Type B pancreatic cell (in vitro differentiated cells): ENCODE data around the gene FCGR3B. TPM values are rescaled to one million over a fixed set of nuclear protein-coding genes. Genes with fewer than 3 reads are reported as not detected.
"Not testable (repeated sequence)": the region's sequence is repeated elsewhere in the genome, so short reads cannot be mapped to it uniquely, and the experiment has no call there.

Experiments used
- DNase-seq: peaks from one replicate; pipeline ENCODE4 v3.0.0; 2021; ENCODE audit warnings: mixed read lengths; ENCODE audit not compliant: unreplicated experiment; ENCODE audit errors: extremely low spot score
- H3K27ac Mint-ChIP-seq: 2 replicates; pipeline ENCODE4 v1.8.0; 2021; ENCODE audit warnings: mild to moderate bottlenecking, mixed read lengths
- H3K27me3 Mint-ChIP-seq: 2 replicates; pipeline ENCODE4 v1.8.0; 2021; ENCODE audit warnings: mixed read lengths
- H3K36me3 Mint-ChIP-seq: 2 replicates; pipeline ENCODE4 v1.8.0; 2021; ENCODE audit warnings: mixed read lengths
- H3K4me1 Mint-ChIP-seq: one replicate; pipeline ENCODE4 v1.8.0; 2021; ENCODE audit warnings: mixed read lengths; ENCODE audit not compliant: unreplicated experiment
- H3K4me3 Mint-ChIP-seq: 2 replicates; pipeline ENCODE4 v1.8.0; 2021; ENCODE audit warnings: mild to moderate bottlenecking, mixed read lengths
- H3K9me3 Mint-ChIP-seq: 2 replicates; pipeline ENCODE4 v1.8.0; 2021; ENCODE audit warnings: mixed read lengths
- CTCF ChIP-seq: fragments of 200-600 bp; sonication (generic); conservative IDR thresholded peaks from 2 replicates; pipeline ENCODE4 v1.5.0; 2021; ENCODE audit warnings: antibody characterized with exemption, mild to moderate bottlenecking
- total RNA-seq: library from RNA; stranded (reverse); gene quantifications from 2 replicates; pipeline ENCODE4 v1.2.1, GENCODE V29; 2021; ENCODE audit warnings: low replicate concordance

FCGR3B gene
- total RNA-seq, 1 donor from 2014 or later, result not detected

GRCh38 chr1:161663569-161663968, 32.6 kb upstream of the FCGR3B start:
- H3K27me3 Mint-ChIP-seq, DNase-seq, H3K27ac Mint-ChIP-seq, H3K36me3 Mint-ChIP-seq, H3K9me3 Mint-ChIP-seq, H3K4me3 Mint-ChIP-seq, H3K4me1 Mint-ChIP-seq: not testable (repeated sequence)

GRCh38 chr1:161662684-161663339, 31.8 kb upstream of the FCGR3B start, which contains the start of gene FCGR2B:
FCGR2B (plus strand) TSS chr1:161663143; CDS start chr1:161663242, 99 bp downstream.
- H3K9me3 Mint-ChIP-seq, H3K4me1 Mint-ChIP-seq, H3K4me3 Mint-ChIP-seq, H3K27ac Mint-ChIP-seq, H3K36me3 Mint-ChIP-seq, DNase-seq, H3K27me3 Mint-ChIP-seq: not testable (repeated sequence)

- not testable (repeated sequence) for H3K27me3 Mint-ChIP-seq, H3K4me3 Mint-ChIP-seq, H3K4me1 Mint-ChIP-seq, H3K27ac Mint-ChIP-seq, H3K9me3 Mint-ChIP-seq, DNase-seq, H3K36me3 Mint-ChIP-seq
Measured at GRCh38 chr1:161661660-161662311, 30.8 kb upstream of the FCGR3B start.

GRCh38 chr1:161658524-161658923, 27.5 kb upstream of the FCGR3B start:
- not testable (repeated sequence) for DNase-seq, H3K9me3 Mint-ChIP-seq, H3K27ac Mint-ChIP-seq, H3K4me1 Mint-ChIP-seq, H3K36me3 Mint-ChIP-seq, H3K27me3 Mint-ChIP-seq, H3K4me3 Mint-ChIP-seq

- not testable (repeated sequence) for H3K4me3 Mint-ChIP-seq, H3K4me1 Mint-ChIP-seq, DNase-seq, H3K9me3 Mint-ChIP-seq, H3K36me3 Mint-ChIP-seq, H3K27ac Mint-ChIP-seq
- H3K27me3 Mint-ChIP-seq, result peaks cover 21% of the 10 kb centered on the region
Measured at GRCh38 chr1:161653971-161654370, 23.0 kb upstream of the FCGR3B start.

- not testable (repeated sequence) for H3K27ac Mint-ChIP-seq, H3K9me3 Mint-ChIP-seq, DNase-seq, H3K36me3 Mint-ChIP-seq, H3K4me1 Mint-ChIP-seq, H3K4me3 Mint-ChIP-seq
- peaks cover 21% of the 10 kb centered on the region for H3K27me3 Mint-ChIP-seq
Measured at GRCh38 chr1:161653541-161653940, 22.6 kb upstream of the FCGR3B start.

- not testable (repeated sequence) for H3K36me3 Mint-ChIP-seq, DNase-seq, H3K9me3 Mint-ChIP-seq, H3K27ac Mint-ChIP-seq, H3K4me1 Mint-ChIP-seq, H3K4me3 Mint-ChIP-seq
- peak; percentile 61 for TF ChIP-seq CTCF
- H3K27me3 Mint-ChIP-seq, result peaks cover 48% of the 10 kb centered on the region
Measured at GRCh38 chr1:161647507-161648360, 16.8 kb upstream of the FCGR3B start.

GRCh38 chr1:161644855-161645254, 13.9 kb upstream of the FCGR3B start:
- H3K9me3 Mint-ChIP-seq, H3K27ac Mint-ChIP-seq, H3K4me1 Mint-ChIP-seq, H3K4me3 Mint-ChIP-seq, H3K36me3 Mint-ChIP-seq, DNase-seq: not testable (repeated sequence)
- peaks cover 45% of the 10 kb centered on the region for H3K27me3 Mint-ChIP-seq

- H3K27me3 Mint-ChIP-seq, result peaks cover 35% of the 10 kb centered on the region
- not testable (repeated sequence) for DNase-seq, H3K4me3 Mint-ChIP-seq, H3K27ac Mint-ChIP-seq, H3K36me3 Mint-ChIP-seq, H3K4me1 Mint-ChIP-seq, H3K9me3 Mint-ChIP-seq
Measured at GRCh38 chr1:161643481-161644208, 12.7 kb upstream of the FCGR3B start.

GRCh38 chr1:161642697-161643096, 11.7 kb upstream of the FCGR3B start:
- H3K36me3 Mint-ChIP-seq, H3K4me3 Mint-ChIP-seq, H3K4me1 Mint-ChIP-seq, H3K9me3 Mint-ChIP-seq, DNase-seq: not testable (repeated sequence)
- Mint-ChIP-seq H3K27me3 (peaks cover 34% of the 10 kb centered on the region), H3K27ac (peak overlapping the region; percentile 39)

- H3K9me3 Mint-ChIP-seq, DNase-seq, H3K4me3 Mint-ChIP-seq, H3K4me1 Mint-ChIP-seq, H3K36me3 Mint-ChIP-seq, H3K27ac Mint-ChIP-seq: not testable (repeated sequence)
- peaks cover 29% of the 10 kb centered on the region for H3K27me3 Mint-ChIP-seq
Measured at GRCh38 chr1:161639203-161639602, 8.2 kb upstream of the FCGR3B start.

GRCh38 chr1:161638251-161638993, 7.4 kb upstream of the FCGR3B start:
- H3K36me3 Mint-ChIP-seq, H3K4me3 Mint-ChIP-seq, H3K4me1 Mint-ChIP-seq, DNase-seq, H3K27ac Mint-ChIP-seq, H3K9me3 Mint-ChIP-seq: not testable (repeated sequence)
- H3K27me3 Mint-ChIP-seq, result peaks cover 25% of the 10 kb centered on the region
